NCI-H1417 treated with DMSO at 0.1 percent for 48 hours (cell line): ENCODE results near the gene MARK4.

ENCODE experiments used
- DNase-seq: peaks from one replicate; lab custom pipeline; 2025; lab: John Stamatoyannopoulos, UW

MARK4 gene

DNA sequence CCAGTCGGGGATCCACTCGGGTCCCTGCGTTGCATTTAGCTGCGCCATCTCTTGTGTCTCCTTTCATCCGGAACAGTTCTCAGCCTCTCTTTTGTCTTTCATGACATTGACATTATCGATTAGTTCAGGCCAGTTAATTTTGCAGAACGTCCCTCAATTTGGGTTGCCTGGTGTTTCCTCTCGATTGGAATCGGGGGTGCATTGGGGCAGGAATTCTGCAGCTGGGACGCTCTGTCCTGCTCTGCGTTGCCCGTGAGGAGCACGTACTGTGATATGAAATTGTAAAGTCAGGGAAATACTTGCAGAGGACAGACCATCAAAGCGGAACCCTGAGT lies 22.4 kb downstream of the MARK4 start:
- DNase-seq: no peak

DNA sequence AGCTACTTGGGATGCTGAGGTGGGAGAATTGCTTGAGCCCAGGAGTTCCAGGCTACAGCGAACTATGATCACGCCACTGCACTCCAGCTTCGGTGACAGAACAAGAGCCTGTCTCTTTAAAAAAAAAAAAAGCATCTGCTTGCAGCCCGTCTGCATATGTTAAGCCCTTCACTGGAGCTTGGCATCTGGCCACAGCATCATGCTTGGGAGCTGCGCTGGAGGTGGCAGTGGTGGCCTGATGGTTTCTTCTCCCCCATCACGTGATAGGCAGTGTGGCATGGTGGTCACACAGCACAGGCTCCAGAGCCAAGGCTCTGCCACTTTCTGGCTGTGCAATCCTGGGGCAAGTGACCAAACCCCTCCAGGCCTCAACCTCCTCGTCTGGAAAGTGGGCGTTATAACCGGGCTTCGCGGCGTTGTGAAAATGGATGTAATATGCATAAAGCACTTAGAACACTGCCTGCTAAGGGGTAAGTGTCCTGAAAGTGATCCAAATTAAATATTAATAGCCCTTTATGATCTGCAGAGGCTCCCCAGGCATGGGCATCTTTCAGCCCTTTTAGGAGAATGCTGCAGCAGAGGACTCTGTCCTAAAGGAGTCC lies 24.4 kb downstream of the MARK4 start:
- DNase-seq: no peak

DNA sequence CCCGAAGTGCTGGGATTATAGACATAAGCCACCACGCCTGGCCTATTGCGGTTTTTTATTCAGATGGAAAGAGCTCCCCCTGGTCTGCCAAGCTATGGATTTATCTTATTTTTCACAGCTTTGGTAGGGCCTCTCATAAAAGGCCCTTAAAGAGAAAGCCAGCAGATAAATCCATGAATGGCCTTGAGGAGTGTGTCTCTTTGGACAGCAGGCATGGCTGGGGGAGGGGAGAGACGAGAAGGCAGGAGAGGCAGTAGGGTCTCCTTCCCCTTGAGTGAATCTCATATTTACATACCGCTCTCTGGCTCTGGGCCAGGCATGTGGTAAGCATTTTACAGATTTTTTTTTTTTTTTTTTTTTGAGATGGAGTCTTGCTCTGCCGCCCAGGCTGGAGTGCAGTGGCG lies 25.2 kb downstream of the MARK4 start:
- peak; percentile 4 for DNase-seq

DNA sequence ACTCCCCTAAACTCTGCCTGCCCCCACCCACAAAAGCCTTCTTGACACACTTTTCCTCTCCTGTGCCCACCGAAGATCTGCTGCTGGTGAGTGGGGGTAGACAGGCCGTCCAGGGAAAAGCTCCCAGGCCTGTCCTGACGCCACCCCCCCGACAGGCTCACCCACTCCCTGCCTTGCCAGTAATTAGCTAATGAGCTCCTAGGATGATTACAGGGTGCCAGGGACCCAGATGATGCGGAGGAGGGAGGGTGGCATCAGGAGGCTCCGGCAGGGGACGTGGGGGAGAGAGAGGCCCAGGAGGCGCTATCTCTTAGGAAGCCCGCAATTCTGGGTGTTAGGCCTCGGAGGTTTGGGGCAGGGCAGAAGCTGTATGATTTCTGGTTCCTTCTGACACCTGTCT lies 27.0 kb downstream of the MARK4 start:
- no peak for DNase-seq

DNA sequence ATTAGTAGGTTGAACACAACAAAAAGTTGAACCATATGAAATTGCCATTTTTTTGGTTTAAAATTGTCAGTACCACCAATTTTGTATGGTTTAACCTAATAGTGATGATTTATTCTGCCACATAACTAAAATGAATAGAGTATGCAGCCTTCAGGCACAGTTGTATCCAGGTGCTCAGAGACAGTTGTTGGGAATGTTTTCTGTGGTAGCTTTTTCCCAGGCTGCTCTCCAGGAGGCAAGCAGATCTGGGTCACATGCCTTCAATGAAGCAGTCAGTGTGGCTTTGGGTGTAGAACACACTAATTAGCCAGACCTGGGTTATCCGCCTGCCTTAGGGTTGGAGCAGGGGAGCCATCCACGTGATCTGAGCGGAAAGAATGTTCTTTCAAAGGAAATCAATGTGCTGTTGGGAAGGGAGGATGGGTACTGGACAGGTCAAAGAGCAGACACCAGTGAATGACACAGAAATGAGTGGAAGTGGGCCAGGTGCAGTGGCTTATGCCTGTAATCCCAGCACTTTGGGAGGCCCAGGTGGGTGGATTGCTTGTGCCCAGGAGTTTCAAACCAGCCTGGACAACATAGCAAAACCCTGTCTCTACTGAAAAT lies 28.6 kb downstream of the MARK4 start:
- DNase-seq: no peak

DNA sequence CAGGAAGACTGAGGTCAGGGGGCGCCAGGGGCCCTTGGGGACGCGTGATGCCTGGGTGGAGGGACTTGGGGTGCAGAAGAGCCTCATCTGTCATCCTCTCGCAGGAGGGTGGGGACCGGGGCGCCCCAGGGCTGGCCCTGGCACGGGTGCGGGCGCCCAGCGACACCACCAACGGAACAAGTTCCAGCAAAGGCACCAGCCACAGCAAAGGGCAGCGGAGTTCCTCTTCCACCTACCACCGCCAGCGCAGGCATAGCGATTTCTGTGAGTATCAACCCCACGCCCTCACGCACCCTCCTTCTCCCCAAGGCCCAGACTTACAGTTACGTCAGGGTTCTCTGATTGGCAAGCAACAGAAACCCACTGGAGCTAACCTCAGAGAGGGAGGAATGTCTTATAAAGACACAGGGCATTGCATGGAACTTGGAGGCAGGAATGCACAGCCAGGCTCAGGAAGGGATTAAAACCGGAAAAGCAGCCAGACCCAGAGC lies 29.4 kb downstream of the MARK4 start:
- no peak for DNase-seq

DNA sequence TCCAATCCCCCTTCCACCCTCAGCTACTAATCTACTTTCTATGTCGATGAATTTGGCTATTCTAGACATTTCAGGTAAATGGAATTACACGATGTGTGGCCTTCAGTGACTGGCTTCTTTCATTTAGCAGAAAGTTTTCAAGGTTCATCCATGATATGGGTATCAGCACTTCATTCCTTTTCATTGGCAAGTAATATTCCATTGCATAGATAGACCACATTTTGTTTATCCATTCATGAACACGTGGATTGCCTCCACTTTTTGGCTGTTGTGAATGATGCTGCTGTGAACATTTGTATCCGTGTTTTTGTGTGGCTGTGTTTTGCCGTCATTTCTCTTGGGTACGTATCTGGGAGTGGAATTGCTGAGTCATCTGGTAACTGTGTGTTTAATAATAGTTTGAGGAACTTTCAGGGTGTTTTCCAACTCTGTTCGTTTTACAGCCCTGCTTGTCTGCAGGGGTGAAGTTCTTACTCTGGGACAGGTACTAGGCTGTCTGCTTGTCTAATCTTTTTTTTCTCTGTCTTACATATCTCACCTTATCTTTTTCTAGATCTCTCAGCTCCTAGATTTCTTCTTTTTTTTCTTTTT lies 32.5 kb downstream of the MARK4 start:
- no peak for DNase-seq

DNA sequence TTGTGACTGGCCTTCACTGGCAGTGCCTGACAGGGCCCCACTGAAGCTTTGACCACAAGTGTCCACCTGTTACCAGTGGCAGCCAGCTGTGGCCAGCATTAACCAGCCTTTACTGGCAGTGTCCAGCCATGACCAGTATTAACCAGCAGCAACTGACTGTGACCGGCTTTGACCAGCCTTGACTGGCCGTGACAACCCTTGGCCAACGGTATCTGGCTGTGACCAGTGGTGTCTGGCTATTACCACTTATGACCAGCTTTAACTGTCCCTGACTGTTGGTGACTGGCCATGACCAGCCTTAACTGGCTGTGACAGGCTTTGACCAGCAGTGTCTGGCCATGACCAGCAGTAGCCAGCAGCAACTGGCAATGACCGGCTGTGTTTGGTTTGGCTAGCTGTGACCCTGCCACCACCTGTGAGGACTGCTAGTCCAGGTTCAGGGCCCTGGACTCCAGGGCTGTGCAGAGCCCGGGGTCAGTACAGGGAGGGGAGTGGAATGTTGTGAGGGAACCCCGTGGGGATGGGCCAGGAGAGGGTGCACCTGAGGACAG lies 39.4 kb downstream of the MARK4 start:
- no peak for DNase-seq

DNA sequence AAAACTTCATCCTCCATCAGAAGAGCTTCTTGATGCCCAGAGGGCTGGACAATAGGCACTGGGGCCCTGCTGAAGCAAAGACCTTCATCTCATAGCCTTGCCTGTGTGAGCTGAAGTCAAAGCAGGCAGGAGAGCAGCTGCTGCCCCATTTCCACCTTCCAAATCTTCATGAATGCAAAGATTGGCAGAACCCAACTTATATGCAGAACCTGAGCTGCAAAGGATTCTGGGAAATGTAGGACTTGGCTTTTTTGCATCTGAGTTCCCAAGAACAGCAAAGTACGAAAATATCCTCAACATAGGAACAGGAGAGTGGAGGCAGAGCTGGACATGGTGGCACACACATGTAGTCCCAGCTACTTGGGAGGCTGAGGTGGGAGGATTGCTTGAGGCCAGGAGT lies 40.8 kb downstream of the MARK4 start:
- DNase-seq: no peak

DNA sequence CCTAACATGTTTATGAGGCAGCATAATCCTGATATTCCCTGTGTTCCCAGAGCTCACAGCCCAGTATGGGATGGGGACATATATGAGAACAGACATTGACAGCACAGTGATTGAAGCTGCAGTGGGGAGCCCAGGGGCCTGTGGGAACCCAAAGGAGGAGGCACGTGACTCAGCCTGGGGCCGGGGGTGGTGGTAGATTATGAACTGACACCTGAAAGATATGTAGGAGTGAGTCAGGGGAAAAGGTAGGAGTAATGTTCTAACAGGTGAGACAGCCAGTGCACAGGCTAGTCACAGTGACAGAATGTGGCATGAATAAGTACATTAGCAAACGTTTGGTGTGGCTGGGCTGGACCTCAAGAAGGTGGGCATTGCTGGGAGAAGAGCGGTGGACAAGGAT lies 42.6 kb downstream of the MARK4 start:
- no peak for DNase-seq

DNA sequence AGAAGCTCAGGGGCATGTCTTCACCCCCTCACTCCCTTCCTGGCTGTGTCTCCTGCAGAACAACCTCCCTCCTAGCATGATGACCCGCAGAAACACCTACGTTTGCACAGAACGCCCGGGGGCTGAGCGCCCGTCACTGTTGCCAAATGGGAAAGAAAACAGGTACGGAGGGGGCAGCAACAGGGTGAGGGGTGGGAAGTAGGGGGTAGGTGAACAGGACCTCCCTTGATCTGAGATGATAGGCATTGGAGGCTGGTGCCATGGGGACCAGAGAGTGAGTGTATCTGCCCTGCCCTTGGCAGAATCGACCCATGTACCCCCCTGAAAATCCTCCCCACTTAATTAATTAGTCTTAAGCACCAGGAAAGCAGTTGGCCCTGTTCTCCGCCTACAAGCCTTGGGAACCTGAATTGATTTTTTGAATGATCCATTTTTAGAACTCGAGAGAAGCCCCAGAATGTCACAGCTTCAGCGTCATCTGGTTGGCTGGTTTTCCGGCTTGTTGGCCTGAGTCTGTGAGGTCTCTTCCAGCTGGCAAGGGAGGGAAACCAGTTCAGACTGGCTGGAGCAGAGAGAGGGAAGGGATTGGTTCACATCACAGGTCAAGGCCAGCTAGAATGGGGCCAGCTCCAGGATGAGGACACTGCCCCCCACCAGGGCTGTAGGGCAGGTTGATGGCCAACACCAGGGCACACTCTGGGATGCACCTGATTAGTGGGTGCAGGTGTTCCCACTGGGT lies 43.4 kb downstream of the MARK4 start:
- DNase-seq: no peak

DNA sequence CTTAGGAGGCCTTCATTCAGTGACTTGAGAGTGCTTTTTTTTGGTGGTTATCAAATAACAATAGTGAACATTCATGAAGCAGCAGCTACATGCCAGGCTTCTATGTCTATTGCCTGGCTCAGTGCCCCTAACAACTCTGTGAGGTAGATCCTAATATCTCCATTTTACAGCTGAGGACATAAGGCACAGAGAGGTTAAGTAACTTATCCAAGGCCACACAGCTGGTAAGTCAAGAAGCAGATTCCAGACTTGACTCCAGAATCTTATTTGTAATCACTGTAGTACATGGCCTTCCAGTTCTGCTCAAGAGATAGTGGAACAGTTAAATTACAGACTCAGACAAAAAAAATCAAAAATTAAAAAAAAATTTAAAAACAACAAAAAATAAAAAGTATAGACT lies 44.8 kb downstream of the MARK4 start:
- no peak for DNase-seq

DNA sequence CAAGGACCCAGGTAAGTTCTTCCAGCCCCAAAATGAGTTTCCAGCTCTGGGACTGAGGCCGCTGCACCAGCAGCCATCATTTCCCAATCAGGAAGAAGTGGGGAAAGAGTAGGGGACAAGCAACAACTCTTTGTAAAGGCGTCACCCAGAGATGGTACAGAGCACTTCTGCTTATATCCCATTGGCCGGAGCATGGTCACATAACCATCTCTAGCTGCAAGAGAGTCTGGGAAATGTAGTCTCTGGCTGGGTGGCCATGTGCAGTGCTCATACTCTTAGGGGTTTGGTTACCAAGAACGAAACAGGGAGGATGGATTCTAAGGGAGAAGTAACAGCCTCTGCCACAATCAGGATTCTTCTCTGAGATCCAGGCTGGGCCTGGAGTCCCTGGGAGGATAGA lies 45.3 kb downstream of the MARK4 start:
- no peak for DNase-seq

DNA sequence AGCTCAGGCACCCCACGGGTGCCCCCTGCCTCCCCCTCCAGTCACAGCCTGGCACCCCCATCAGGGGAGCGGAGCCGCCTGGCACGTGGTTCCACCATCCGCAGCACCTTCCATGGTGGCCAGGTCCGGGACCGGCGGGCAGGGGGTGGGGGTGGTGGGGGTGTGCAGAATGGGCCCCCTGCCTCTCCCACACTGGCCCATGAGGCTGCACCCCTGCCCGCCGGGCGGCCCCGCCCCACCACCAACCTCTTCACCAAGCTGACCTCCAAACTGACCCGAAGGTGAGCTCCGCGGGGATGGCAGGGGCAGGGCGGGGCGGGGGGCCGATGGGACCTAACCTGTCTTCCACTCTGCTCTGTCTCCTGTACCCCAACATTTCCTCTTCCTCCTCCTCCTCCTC lies 46.6 kb downstream of the MARK4 start:
- DNase-seq: no peak

DNA sequence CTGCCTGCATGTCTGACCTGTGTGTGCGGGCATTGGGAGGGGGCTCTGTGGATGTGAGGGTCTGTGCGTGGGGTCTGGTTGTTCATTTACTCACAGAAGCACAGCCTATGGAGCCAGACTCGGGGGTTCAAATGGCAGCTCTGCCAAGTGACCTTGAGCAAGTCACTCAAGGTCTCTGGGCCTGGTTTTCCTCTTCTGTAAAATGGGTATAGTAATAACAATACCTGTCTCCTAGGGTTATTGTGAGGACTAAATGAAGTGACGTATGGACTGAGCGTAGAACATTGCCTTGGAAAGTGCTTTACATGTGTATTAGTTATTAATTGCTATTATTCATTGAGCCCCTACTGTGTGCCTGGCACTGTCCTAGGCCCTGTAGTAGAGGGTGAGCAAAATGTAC lies 47.2 kb downstream of the MARK4 start:
- no peak for DNase-seq

DNA sequence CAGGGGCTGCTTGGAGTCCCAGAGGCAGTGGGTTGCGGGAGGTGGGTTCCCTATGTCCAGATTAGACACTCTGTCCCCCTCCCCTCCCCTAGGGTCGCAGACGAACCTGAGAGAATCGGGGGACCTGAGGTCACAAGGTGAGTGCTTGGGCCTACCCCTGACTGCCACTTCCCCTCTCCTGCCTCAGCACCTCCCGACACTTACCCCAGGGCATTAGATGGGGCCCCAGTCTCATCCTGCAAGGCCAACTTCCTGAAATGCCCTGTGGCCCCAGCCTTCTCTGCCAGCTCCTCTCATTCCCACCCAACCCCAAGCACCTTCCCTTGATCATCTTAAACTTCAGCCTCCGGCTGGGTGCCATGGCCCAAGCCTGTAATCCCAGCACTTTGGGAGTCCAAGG lies 48.6 kb downstream of the MARK4 start:
- DNase-seq: no peak

DNA sequence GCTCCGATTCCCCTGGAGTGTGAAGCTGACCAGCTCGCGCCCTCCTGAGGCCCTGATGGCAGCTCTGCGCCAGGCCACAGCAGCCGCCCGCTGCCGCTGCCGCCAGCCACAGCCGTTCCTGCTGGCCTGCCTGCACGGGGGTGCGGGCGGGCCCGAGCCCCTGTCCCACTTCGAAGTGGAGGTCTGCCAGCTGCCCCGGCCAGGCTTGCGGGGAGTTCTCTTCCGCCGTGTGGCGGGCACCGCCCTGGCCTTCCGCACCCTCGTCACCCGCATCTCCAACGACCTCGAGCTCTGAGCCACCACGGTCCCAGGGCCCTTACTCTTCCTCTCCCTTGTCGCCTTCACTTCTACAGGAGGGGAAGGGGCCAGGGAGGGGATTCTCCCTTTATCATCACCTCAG lies 51.3 kb downstream of the MARK4 start:
- DNase-seq: no peak

DNA sequence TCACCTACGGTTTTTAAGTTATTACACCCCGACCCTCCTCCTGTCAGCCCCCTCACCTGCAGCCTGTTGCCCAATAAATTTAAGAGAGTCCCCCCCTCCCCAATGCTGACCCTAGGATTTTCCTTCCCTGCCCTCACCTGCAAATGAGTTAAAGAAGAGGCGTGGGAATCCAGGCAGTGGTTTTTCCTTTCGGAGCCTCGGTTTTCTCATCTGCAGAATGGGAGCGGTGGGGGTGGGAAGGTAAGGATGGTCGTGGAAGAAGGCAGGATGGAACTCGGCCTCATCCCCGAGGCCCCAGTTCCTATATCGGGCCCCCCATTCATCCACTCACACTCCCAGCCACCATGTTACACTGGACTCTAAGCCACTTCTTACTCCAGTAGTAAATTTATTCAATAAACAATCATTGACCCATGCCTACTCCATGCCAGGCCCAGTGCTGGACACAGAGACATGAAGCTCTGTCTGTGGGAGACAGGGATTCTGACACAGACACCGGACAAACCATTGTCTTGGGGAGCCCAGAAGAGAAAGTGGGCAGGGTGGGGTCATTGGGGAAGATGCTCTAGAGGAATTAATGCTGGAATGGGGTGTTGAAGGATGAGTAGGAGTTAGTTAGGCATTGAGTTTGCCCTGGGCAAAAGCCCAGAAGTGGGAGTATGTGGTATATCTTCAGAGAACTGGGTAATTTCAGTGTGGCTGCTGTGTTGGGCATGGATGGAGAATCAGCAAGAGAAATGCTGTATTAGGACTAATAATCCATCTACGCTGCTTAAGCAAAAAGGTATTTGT lies 52.4 kb downstream of the MARK4 start:
- no peak for DNase-seq

DNA sequence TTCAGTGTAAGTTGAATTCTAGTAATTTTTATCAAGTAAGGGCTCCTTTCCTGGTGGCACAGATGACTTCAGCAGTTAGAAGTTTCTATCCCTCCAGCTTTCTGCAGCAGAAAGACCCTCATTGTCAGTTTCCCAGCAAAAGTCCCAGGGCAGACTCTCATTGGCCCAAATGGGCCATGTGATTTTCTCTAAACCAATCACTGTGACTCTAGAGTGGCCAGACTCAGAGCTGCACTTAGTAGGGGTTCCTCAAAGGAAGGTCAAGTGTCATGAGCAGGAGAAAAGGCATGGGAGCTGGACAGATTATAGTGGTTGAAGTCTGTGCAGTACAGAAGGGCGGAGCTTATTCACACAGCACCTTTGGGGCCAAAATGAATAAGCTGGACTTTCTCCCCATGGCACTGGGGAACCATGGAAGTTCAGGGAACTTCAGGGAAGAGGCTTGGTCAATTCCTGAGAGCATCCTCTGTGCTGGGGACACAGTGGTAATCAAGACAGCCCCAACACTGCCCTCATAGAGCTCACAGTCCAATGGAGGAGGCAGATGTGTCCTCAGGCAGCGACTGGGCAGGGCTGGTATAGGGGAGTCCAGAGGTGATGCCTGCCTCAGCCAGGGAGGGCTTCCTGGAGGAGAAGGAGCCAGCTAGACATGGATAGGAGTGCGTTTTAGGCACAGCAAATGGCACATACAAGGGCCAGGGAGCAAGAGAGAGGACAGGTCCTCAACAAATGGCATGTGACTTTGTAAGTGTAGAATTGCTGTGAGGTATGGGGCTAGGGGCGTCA lies 53.3 kb downstream of the MARK4 start:
- DNase-seq: no peak

DNA sequence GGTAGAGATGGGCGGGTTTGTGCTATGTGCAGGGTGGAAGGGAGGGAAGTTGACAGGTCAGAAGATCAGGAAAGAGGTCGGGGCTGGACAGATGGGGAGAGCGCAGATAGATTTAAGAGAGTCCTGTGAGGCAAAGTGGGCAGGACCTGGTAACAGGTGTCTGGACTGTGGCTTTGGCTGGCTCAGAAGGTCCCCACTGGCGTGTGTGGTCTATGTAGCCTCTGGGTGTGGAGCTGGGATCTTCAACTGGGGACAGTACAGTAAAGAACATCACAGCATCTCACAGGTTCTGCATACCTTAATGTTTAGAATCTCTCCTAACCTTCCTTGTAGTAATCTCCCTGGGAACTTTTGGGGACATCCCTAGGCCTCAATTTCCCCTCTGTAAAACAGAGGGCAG lies 53.9 kb downstream of the MARK4 start:
- DNase-seq: no peak

DNA sequence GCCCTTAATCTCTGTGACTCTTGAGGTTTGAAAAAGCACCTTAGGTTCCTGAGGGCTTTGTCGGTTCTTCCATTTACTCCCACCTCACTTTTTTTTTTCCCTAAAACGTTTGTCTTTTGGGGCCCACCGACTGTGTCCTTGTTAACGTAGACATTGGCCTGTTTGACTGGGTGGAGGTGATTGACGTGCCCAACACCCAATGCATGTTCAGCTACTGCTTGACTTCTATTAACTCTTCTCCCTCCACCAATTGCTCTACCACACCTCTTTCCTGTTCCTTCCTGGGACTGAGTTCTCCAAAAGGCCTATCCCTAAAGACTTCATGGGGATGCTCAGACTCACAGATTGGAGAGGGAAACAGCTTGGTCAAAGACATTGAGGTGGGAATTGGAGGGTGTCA lies 54.4 kb downstream of the MARK4 start:
- no peak for DNase-seq
